KMS-11 (cell line): Measurements from ENCODE around the gene PCLO.

Source experiments
- H2AFZ ChIP-seq: fragments of 200-600 bp; sonication (generic); 2 replicates; pipeline ENCODE4 v1.6.1; 2016; ENCODE audit warnings: antibody characterized with exemption, mixed run types, low read depth
- H3K27ac ChIP-seq: fragments of 200-600 bp; sonication (generic); 2 replicates; pipeline ENCODE4 v1.6.1; 2016; ENCODE audit warnings: mild to moderate bottlenecking, mixed run types
- H3K27me3 ChIP-seq: fragments of 200-600 bp; sonication (generic); 2 replicates; pipeline ENCODE4 v1.6.1; 2017; ENCODE audit warnings: mild to moderate bottlenecking, low read depth, mixed run types, moderate library complexity; ENCODE audit not compliant: insufficient read depth
- H3K36me3 ChIP-seq: fragments of 200-600 bp; sonication (generic); 2 replicates; pipeline ENCODE4 v1.6.1; 2017; ENCODE audit warnings: mild to moderate bottlenecking, mixed run types; ENCODE audit not compliant: insufficient read depth
- H3K4me1 ChIP-seq: fragments of 200-600 bp; sonication (generic); 2 replicates; pipeline ENCODE4 v1.6.1; 2016; ENCODE audit warnings: mild to moderate bottlenecking, low read depth, mixed run types; ENCODE audit not compliant: poor library complexity, severe bottlenecking
- H3K4me2 ChIP-seq: fragments of 200-600 bp; sonication (generic); 2 replicates; pipeline ENCODE4 v1.7.0; 2016; ENCODE audit warnings: mild to moderate bottlenecking, mixed run types
- H3K4me3 ChIP-seq: fragments of 200-600 bp; sonication (generic); IDR thresholded peaks from 2 replicates; pipeline ENCODE4 v1.6.1; 2017; ENCODE audit warnings: low read depth, low read length, mixed read lengths; ENCODE audit not compliant: insufficient read depth
- H3K79me2 ChIP-seq: fragments of 200-600 bp; sonication (generic); 2 replicates; pipeline ENCODE4 v1.6.1; 2016; ENCODE audit warnings: low read depth, mixed run types; ENCODE audit not compliant: insufficient read depth
- H3K9ac ChIP-seq: fragments of 200-600 bp; sonication (generic); 2 replicates; pipeline ENCODE4 v1.6.1; 2016; ENCODE audit warnings: mild to moderate bottlenecking, mixed run types
- H4K20me1 ChIP-seq: fragments of 200-600 bp; sonication (generic); 2 replicates; pipeline ENCODE4 v1.6.1; 2016; ENCODE audit warnings: mild to moderate bottlenecking, mixed run types; ENCODE audit not compliant: insufficient read depth
- TF ChIP-seq, protein P1 (sequence below): fragments of 200-600 bp; sonication (generic); conservative IDR thresholded peaks from 2 replicates; pipeline ENCODE4 v1.6.1; 2017; ENCODE audit warnings: low read depth, mild to moderate bottlenecking, antibody characterized with exemption, low read length, moderate library complexity, mixed read lengths

PCLO gene

DNA sequence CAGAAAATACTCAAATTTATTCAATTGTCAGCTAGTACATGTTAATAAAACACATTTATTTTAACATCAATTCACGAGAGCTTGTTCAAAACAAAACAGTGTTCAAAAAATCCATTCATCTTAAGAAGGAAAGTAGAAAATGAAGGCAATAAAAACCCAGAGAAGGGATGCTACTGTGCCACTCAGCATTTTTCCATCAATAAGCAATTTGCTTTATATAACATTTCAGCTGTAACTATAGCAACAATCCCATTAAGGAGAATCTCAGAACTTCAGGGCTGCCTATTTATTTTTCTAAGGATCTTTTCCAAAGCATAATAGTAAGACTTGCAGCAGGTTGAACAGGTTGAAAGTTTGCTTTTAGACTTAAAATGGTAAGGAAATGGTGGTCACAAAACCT, 190.5 kb downstream of the PCLO start:
- H3K79me2 ChIP-seq, result no peaks in the 10 kb centered on the region
- no peak overlapping the region for H3K9ac ChIP-seq
- TF ChIP-seq, protein P1, sequence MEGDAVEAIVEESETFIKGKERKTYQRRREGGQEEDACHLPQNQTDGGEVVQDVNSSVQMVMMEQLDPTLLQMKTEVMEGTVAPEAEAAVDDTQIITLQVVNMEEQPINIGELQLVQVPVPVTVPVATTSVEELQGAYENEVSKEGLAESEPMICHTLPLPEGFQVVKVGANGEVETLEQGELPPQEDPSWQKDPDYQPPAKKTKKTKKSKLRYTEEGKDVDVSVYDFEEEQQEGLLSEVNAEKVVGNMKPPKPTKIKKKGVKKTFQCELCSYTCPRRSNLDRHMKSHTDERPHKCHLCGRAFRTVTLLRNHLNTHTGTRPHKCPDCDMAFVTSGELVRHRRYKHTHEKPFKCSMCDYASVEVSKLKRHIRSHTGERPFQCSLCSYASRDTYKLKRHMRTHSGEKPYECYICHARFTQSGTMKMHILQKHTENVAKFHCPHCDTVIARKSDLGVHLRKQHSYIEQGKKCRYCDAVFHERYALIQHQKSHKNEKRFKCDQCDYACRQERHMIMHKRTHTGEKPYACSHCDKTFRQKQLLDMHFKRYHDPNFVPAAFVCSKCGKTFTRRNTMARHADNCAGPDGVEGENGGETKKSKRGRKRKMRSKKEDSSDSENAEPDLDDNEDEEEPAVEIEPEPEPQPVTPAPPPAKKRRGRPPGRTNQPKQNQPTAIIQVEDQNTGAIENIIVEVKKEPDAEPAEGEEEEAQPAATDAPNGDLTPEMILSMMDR, result no peak
- no peak overlapping the region for H2AFZ ChIP-seq
- no peak overlapping the region for H3K4me2 ChIP-seq
- no peak overlapping the region for H3K4me3 ChIP-seq
- H3K27me3 ChIP-seq, result no peaks in the 10 kb centered on the region
- H3K36me3 ChIP-seq, result no peaks in the 10 kb centered on the region
- no peaks in the 10 kb centered on the region for H3K4me1 ChIP-seq
- no peak overlapping the region for H3K27ac ChIP-seq
- H4K20me1 ChIP-seq, result no peaks in the 10 kb centered on the region

DNA sequence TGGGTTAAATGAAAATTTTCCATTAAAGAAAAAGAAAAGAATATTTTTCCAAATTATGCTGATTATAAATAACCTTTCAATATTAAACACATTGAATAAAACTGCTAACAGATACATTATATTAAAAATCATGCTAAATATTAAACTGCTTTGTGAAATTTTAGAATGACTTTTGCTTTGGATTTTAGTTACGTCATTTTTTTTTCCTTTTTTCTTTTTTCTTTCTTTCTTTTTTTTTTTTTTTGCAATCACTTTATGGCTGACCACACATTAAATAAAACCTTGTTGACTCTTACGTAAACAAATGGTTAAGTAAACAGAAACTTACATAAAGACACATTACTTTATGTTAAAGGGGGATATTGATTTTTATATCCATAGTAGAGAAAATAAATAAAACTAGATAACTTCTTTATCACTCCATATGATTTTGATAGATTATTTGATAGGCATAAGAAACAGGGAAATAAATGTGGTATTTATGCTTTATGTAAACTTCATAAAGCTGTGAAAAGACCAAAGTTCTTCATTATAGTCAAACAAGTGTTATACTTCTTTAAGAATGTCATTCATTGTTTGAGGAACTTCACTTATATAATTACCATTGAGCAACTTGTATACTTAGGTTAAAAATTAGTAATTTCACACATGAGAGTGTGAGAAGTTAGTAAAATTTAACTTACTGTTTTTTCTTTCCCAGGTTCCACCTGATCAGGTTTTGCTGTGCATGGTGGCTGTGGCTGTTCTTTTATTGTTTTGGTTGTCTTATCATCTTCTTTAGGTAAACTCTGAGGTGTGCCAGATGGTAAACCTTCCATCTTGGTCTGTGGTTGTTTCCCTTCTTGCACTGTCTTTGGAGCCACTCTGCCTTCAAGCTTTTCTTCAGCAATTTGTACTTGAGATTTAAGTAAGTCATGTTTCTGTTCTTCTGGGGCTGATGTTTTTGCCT, 197.3 kb downstream of the PCLO start:
- Histone ChIP-seq H3K4me2 (peak overlapping the region; percentile 79), H3K4me3 (no peak overlapping the region), H3K27me3 (no peaks in the 10 kb centered on the region), H2AFZ (0 out of 2 replicates have a peak overlapping the region, but pooled peaks have one; percentile 21), H4K20me1 (no peaks in the 10 kb centered on the region), H3K4me1 (peaks cover 32% of the 10 kb centered on the region), H3K9ac (no peak overlapping the region), H3K79me2 (no peaks in the 10 kb centered on the region), H3K27ac (peak overlapping the region; percentile 43), H3K36me3 (no peaks in the 10 kb centered on the region)
- TF ChIP-seq, protein P1, result no peak

GRCh38 chr7:82964150-82964882, 198.4 kb downstream of the PCLO start:
- no peaks in the 10 kb centered on the region for H3K36me3 ChIP-seq
- TF ChIP-seq, protein P1, result no peak
- no peaks in the 10 kb centered on the region for H4K20me1 ChIP-seq
- H3K27ac ChIP-seq, result peak overlapping the region; percentile 43
- 0 out of 2 replicates have a peak overlapping the region, but pooled peaks have one; percentile 21 for H2AFZ ChIP-seq
- H3K4me1 ChIP-seq, result peaks cover 32% of the 10 kb centered on the region
- H3K79me2 ChIP-seq, result no peaks in the 10 kb centered on the region
- H3K4me2 ChIP-seq, result peak overlapping the region; percentile 79
- no peaks in the 10 kb centered on the region for H3K27me3 ChIP-seq
- no peak overlapping the region for H3K9ac ChIP-seq
- H3K4me3 ChIP-seq, result no peak overlapping the region

DNA sequence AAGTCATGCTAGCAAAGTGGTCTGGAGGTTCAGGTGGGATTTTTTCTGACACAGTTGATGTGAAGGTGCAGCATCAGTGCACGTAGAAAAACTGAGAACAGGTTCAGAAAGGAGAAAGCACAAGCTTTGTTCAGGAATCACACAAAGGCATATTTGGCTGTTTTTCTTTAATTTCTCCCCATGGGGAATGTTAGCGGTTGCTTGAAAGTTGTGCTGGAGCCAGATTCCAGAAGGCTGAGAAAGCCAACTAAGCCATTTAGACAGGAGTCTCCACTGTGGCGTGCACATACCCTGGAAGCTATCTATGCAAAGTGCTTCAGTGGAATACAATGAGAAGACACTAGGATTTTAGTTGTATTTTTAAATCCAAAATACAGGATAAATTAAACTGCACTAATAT, 201.4 kb downstream of the PCLO start:
- H3K27me3 ChIP-seq, result no peaks in the 10 kb centered on the region
- H3K79me2 ChIP-seq, result no peaks in the 10 kb centered on the region
- H4K20me1 ChIP-seq, result no peaks in the 10 kb centered on the region
- no peak overlapping the region for H3K27ac ChIP-seq
- H3K4me3 ChIP-seq, result no peak overlapping the region
- H3K4me1 ChIP-seq, result peaks cover 30% of the 10 kb centered on the region
- no peak overlapping the region for H3K4me2 ChIP-seq
- TF ChIP-seq, protein P1, result no peak
- no peak overlapping the region for H2AFZ ChIP-seq
- no peaks in the 10 kb centered on the region for H3K36me3 ChIP-seq
- H3K9ac ChIP-seq, result no peak overlapping the region
